ENCODE measurements around the gene GPR108. TPM values are rescaled to one million over a fixed set of nuclear protein-coding genes. Genes with fewer than 3 reads are reported as not detected.

Gene GPR108
- polyA plus RNA-seq, 3 donors, result 90.9 to 147 (median 129) TPM

GRCh38 chr19:6721773-6722172 is 15.6 kb downstream of the GPR108 start:
- no peak for TF ChIP-seq CTCF (IDR thresholded peaks at IDR 0.05)
- H3K4me3 ChIP-seq (replicated peaks in 1 of 3; ENCODE audit: low read depth in 2 of 3, low read length in 3 of 3), result no peak overlapping the region
- H3K36me3 ChIP-seq (replicated peaks in 1 of 2; ENCODE audit: control insufficient read depth in 1 of 2, insufficient read depth in 2 of 2, low read length in 2 of 2), result no peaks in the 10 kb centered on the region
- WGBS (ENCODE audit: insufficient coverage), result 20% methylated on average over 1 of the region's 5 CpGs
- H3K4me1 Mint-ChIP-seq, result peaks cover 61% of the 10 kb centered on the region
- H4K20me1 ChIP-seq (ENCODE audit: insufficient read depth, low read length), result no peaks in the 10 kb centered on the region
- H3K4me2 ChIP-seq (replicated peaks; ENCODE audit: extremely low read depth, low read length, poor library complexity, severe bottlenecking), result no peak overlapping the region
- intact Hi-C loops (cut with micrococcal nuclease), result loop anchor here in 1 of 2 donors (5.0 kb wide), 1 partner anchor 34 kb away; no protein-coding TSS in a partner anchor
- DNase-seq, result no peak
- H3K36me3 Mint-ChIP-seq, result no peaks in the 10 kb centered on the region
- no peak overlapping the region for H3K9ac ChIP-seq (ENCODE audit: insufficient read depth, low read length, poor library complexity, severe bottlenecking)
- no peaks in the 10 kb centered on the region for H3K79me2 ChIP-seq (ENCODE audit: insufficient read depth, low read length)
- H3K9me3 ChIP-seq (replicated peaks in 1 of 2; ENCODE audit: control insufficient read depth in 1 of 2, insufficient read depth in 1 of 2, low read length in 2 of 2), result no peaks in the 10 kb centered on the region
- no peaks in the 10 kb centered on the region for H3K27me3 ChIP-seq (ENCODE audit: control insufficient read depth in 2 of 2, insufficient read depth in 2 of 2, low read length in 2 of 2)
- H3K4me1 ChIP-seq (ENCODE audit: control insufficient read depth in 1 of 2, insufficient read depth in 2 of 2, low read length in 2 of 2), result peaks cover 57 to 67% of the 10 kb centered on the region in 2 donors
- peaks cover 0 to 8% (median 2%) of the 10 kb centered on the region in 7 donors for H3K9me3 Mint-ChIP-seq
- peak overlapping the region in 2 of 7 donors; percentile 3 to 15 for H3K27ac Mint-ChIP-seq
- peaks cover 5 to 15% (median 11%) of the 10 kb centered on the region in 3 donors for H3K27me3 Mint-ChIP-seq (ENCODE audit: low read depth in 3 of 3)
- H3K4me3 Mint-ChIP-seq, result no peak overlapping the region
- H2AFZ ChIP-seq (ENCODE audit: insufficient read depth, low read depth, low read length, poor library complexity, severe bottlenecking), result no peak overlapping the region
- no peak overlapping the region for H3K27ac ChIP-seq (ENCODE audit: low read depth in 1 of 2, low read length in 2 of 2)

DNA sequence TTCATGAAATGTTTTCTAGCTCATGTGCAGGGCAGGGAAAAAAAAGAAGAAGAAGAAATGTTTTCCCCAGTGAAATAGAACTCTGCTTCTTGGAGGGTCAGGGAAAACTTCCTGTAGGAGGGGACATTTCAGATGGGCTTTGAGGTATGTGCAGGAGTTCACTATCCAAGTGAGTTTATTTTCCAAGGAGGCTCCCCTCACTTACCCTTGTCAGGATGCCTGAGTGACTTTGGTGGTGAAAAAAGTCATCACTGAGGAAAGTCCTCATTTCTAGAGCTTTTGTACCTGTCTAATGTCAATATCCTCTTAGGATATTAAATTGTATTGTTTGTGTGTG is 16.3 kb downstream of the GPR108 start:
- Histone ChIP-seq H3K9me3 (replicated peaks in 1 of 2; ENCODE audit: control insufficient read depth in 1 of 2, insufficient read depth in 1 of 2, low read length in 2 of 2) (no peaks in the 10 kb centered on the region), H2AFZ (ENCODE audit: insufficient read depth, low read depth, low read length, poor library complexity, severe bottlenecking) (no peak overlapping the region), H3K4me1 (ENCODE audit: control insufficient read depth in 1 of 2, insufficient read depth in 2 of 2, low read length in 2 of 2) (peaks cover 57 to 67% of the 10 kb centered on the region in 2 donors), H4K20me1 (ENCODE audit: insufficient read depth, low read length) (no peaks in the 10 kb centered on the region), H3K79me2 (ENCODE audit: insufficient read depth, low read length) (no peaks in the 10 kb centered on the region), H3K9ac (ENCODE audit: insufficient read depth, low read length, poor library complexity, severe bottlenecking) (no peak overlapping the region), H3K27me3 (ENCODE audit: control insufficient read depth in 2 of 2, insufficient read depth in 2 of 2, low read length in 2 of 2) (peaks cover 0 to under 1% of the 10 kb centered on the region in 2 donors), H3K4me3 (replicated peaks in 1 of 3; ENCODE audit: low read depth in 2 of 3, low read length in 3 of 3) (peak overlapping the region in 1 of 3 experiments; percentile 58), H3K27ac (ENCODE audit: low read depth in 1 of 2, low read length in 2 of 2) (peak overlapping the region; percentile 37 to 72), H3K36me3 (replicated peaks in 1 of 2; ENCODE audit: control insufficient read depth in 1 of 2, insufficient read depth in 2 of 2, low read length in 2 of 2) (no peaks in the 10 kb centered on the region), H3K4me2 (replicated peaks; ENCODE audit: extremely low read depth, low read length, poor library complexity, severe bottlenecking) (peak overlapping the region; percentile 68)
- TF ChIP-seq CTCF (IDR thresholded peaks at IDR 0.05), result no peak
- H3K4me1 Mint-ChIP-seq, result peaks cover 61% of the 10 kb centered on the region
- intact Hi-C loops (cut with micrococcal nuclease), result loop anchor here in 1 of 2 donors (5.0 kb wide), 1 partner anchor 34 kb away; no protein-coding TSS in a partner anchor
- DNase-seq, result no peak
- H3K27ac Mint-ChIP-seq, result peak overlapping the region in 6 of 7 donors; percentile 70 to 92 (median 88)
- peak overlapping the region; percentile 16 to 82 for H3K4me3 Mint-ChIP-seq
- peaks cover 9 to 18% (median 11%) of the 10 kb centered on the region in 3 donors for H3K27me3 Mint-ChIP-seq (ENCODE audit: low read depth in 3 of 3)
- peaks cover 0 to 7% (median 2%) of the 10 kb centered on the region in 7 donors for H3K9me3 Mint-ChIP-seq
- no peaks in the 10 kb centered on the region for H3K36me3 Mint-ChIP-seq

All from CD14-positive monocyte (primary cell).